Gastrocnemius medialis (tissue), 4 donors: ENCODE measurements around the gene OR5AR1.

Experiments used
- CTCF ChIP-seq, 5 experiments: fragments of 450-650 bp in 3 of 5; fragments of 200-600 bp in 2 of 5; sonication (generic) in 2 of 5; IDR thresholded peaks in 4 of 5; conservative IDR thresholded peaks in 1 of 5; 1 replicate in 4 of 5; 2 replicates in 1 of 5; pipeline ENCODE4 v1.5.1; 2016 to 2019; ENCODE audit warnings: antibody characterized with exemption in 5 of 5, mild to moderate bottlenecking in 3 of 5, moderate library complexity in 3 of 5
- POLR2A ChIP-seq, 2 donors: fragments of 450-650 bp; IDR thresholded peaks; one replicate each; pipeline ENCODE4 v1.6.1; 2017; ENCODE audit warnings: antibody characterized with exemption in 2 of 2, mild to moderate bottlenecking in 2 of 2, moderate library complexity in 2 of 2

- TF ChIP-seq POLR2A (IDR thresholded peaks at IDR 0.05): no peak
- no peak for TF ChIP-seq CTCF (IDR thresholded peaks at IDR 0.05 in 4 of 5, conservative IDR thresholded peaks at IDR 0.05 in 1 of 5)
These were observed 26.6 kb upstream of the OR5AR1 start for GRCh38 chr11:56636861-56637260.
